NCI-H748 (cell line): ENCODE results near the gene IQSEC1.
"Not testable (repeated sequence)": the region's sequence is repeated elsewhere in the genome, so short reads cannot be mapped to it uniquely, and the experiment has no call there.

ENCODE experiments used
- DNase-seq: peaks from one replicate; lab custom pipeline; 2025; ENCODE audit not compliant: unreplicated experiment; lab: John Stamatoyannopoulos, UW

The IQSEC1 gene

DNA sequence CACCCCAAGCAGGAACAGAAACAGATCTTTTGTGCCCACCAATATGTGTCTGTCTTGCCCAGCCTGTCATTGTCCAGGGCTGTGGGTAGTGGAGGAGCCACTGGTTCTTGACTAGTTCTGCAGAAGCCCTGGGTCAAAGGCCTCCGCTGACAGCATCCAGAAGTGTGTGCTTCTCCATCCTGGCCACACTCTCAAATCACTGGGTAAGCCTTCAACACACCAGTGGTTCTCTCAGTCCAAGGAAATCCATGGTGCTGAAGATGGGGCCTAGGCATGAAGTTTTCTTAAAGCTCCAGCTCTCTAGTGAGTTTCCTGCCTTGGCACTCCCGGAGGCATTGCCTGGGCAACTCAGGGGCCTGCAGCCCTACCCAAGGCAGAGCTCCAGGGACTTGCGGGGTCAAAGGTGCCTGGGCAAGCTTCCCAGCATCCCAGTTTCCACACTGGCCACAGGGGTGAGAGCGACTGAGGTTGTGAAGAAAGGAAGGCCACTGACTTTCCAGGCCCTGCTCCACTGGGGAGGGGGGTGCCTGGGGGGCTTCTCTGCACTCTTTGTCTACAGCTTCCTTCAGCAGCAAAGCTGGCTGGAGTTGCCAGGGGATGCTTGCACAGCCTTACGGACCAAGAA, 193.9 kb downstream of the IQSEC1 start:
- no peak for DNase-seq

- not testable (repeated sequence) for DNase-seq
Measured at GRCh38 chr3:12878758-12879157, 194.5 kb downstream of the IQSEC1 start.

- no peak for DNase-seq
Measured at GRCh38 chr3:12878141-12878574, 195.1 kb downstream of the IQSEC1 start.

- DNase-seq = no peak
Measured at GRCh38 chr3:12877040-12877439, 196.2 kb downstream of the IQSEC1 start.

DNA sequence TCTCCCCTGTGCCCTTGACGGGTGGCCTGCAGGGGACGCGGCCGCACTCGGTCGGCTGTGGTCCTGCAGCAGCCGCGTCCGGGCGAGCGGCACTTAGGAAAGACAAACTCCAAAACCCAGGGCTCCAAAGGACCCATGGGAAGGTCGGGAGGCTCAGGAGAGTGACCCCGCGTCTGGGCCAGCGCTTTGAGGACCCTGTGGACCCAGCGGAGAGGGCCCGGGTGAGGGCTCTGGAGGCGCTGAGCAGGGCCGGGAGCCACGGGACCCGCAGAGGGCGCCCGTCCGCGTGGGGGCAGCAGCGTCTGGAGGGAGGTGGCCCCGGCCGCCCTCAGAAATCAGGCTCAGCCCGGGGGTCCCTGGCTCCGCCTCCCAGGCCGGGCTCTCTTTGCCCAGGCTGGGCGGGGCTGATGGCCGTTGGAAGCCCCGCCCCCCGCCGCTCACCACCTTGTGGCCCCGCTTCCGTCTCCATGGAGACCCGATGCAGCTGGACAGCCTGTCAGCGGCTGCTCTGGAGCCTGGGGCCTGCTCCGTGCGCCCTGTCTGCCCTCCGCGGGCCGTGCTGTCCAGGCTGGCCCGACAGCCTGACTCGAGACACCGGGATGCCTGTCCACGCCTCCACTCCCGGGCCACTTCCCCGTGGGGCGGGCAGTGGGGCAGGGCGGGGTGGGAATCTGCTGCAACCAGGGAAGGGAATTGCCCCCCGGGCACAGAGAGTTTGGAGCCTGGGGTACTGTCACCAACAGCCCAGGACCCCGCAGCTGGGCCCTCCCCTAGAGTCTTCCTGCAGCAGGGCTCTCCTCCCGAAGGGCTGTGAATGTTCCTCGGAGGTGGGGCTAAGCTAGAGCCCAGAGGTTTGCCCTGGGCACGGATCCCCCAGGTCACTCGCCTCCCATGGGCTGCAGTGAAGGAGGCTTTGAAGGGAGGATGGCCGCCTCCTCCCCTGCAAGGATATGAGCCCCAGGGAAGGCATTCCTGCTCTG, 197.1 kb downstream of the IQSEC1 start:
- peak; percentile 67 for DNase-seq

DNA sequence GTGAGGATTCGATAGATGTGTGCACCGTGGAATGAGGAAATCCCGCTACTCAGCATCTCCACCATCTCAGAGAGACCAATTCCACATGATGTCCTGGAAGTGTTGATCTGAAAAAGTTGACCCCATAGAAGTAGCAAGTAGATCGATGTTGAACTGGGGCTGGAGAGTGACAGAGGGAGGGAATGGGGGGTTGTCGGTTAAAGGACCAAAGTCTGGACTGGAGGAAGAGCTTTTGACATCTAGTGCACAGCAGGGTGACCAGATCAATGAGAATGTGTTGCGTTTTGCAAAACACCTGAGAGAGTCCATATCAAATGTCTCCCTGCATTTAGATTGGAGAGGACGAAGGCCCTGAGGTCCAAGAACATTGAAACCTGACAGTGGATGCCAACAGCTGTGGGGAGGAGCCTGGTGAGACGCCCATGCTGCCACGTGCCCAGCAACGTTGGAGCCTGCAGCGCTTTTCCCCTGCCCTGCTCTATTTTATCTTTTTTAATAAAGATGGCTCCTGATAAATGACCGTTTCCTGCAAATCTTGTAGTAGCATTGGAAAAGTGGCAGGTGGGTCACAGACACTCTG, 201.7 kb downstream of the IQSEC1 start:
- DNase-seq = no peak

DNA sequence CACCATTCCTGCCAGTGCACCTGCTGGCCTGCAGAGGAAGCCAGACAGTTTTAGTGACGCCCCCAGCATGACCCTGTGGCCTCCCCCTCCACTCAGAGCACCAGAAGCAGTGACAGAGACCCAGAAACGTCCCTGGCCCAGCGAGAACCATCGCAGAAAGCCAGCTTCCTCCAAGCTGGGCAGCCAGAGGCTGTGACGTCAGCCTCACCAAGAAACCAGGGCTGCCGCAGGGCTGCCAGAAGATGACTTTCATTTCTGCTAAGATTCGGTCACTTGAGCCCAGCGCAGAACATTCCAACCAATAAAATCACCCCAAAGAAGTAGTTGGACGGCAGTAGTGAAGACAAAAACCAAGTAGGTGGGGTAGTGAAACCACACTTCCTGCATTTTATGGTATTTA, 202.3 kb downstream of the IQSEC1 start:
- DNase-seq = no peak

DNA sequence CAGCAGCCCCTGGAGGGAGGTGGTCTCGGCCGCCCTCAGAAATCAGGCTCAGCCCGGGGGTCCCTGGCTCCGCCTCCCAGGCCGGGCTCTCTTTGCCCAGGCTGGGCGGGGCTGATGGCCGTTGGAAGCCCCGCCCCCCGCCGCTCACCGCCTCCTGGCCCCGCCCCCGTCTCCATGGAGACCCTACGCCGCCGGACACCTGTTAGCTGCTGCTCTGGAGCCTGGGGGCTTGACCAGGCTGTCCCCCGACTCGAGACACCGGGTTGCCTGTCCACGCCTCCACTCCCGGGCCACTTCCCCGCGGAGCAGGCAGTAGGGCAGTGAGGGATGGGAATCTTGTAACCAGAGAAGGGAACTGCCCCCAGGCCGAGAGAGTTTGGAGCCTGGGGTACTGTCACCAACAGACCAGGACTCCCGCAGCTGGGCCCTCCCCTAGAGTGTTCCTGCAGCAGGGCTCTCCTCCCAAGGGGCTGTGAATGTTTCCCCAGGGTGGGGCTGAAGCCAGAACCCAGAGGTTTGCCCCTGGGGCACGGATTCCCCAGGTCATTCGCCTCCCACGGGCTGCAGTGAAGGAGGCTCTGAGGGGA, 204.1 kb downstream of the IQSEC1 start:
- DNase-seq = peak; percentile 29

DNA sequence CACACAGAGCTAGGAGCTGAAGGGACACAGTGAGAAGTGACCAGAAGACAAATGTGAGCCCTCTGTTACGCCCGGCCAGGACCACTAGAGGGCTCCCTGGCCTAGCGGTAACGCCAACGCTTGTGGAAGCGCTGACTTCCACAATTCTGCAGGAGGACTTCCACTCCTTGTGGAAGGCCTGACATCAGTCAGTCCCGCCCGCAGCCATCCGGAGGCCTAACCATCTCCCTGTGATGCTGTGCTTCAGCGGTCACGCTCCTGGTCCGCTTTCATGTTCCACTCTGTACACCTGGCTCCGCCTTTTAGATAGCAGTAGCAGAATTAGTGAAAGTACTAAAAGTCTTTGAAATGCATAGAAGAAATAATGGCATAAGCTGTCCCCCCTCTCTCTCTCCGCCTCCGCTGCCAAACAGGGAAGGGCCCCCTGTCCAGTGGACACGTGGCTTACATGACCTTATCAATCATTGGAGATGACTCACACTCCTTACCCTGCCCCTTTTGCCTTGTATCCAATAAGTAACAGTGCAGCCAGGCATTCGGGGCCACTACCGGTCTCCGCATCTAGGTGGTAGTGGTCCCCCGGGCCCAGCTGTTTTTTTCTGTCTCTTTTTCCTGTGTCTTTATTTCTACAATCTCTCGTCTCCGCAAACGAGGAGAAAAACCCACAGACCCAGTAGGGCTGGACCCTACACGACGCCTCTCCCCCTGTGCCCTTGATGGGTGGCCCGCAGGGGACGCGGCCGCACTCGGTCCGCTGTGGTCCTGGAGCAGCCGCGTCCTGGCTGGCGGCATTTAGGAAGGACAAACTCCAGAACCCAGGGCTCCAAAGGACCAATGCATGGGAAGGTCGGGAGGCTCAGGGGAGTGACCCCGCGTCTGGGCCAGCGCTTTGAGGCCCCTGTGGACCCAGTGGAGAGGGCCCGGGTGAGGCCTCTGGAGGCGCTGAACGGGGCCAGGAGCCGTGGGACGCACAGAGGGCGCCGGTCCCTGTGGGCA, 204.9 kb downstream of the IQSEC1 start:
- peak; percentile 83 for DNase-seq

DNA sequence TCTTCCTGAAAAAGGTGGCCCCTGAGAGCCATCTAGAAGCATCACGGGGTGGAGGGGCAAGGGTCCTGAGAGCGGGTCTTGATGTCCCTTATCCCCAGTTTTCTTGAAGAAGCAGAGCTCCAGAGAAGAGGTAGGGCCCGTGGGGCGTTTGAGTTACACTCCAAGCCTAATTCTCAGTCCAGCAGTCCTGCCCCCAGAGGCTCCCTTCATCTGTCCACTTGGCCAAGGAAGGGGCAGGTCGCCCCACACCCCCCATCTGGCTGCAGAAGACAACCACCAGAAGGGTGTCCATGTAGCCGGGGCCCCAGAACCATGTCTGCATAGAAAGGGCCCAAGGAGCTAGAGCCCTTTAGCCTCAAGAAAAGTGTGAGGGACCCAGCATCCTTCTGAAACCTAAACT, 206.4 kb downstream of the IQSEC1 start:
- no peak for DNase-seq

GRCh38 chr3:12865271-12865670, 208.0 kb downstream of the IQSEC1 start:
- DNase-seq = no peak

GRCh38 chr3:12862387-12862786, 210.8 kb downstream of the IQSEC1 start:
- DNase-seq = no peak

DNA sequence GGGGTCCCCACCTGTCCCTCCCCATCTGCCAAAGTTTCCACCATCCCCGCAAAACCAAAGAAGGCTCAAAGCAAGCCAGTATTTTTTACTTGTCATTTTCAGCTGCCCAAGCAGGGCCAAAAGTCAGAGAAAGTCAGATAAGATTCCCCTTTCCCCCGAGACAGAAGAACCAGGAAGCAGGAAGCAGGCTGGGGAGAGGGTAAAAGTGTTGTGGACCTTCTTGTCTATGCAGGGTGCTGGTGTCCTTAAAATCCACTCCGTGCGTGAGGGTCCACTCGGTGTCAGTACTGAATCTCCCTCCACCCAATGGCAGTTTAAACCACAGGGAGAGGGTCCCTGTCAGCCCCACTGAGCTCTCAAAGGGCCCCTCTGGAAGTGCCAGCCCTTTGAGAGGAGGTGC, 211.6 kb downstream of the IQSEC1 start:
- DNase-seq = no peak

GRCh38 chr3:12859840-12860239, 213.4 kb downstream of the IQSEC1 start:
- no peak for DNase-seq

DNA sequence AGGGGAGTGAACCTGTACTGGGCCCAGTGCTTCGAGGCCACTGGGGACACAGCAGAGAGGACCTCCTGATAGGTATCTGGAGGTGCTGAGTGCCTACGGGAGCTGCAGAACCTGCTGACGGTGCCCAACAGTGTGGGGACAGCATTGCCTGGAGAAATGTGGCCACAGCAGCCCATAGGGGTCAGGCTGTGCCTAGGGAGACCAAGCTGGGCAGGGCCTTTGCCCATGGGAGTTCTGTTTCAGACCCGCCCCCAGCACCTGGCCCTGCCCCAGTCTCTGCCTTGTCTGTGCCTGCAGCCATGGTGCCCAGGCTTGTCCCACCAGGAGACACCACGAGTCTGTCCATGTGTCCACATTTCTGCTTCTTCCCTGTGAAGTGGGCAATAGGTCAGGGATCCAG, 216.6 kb downstream of the IQSEC1 start:
- no peak for DNase-seq

DNA sequence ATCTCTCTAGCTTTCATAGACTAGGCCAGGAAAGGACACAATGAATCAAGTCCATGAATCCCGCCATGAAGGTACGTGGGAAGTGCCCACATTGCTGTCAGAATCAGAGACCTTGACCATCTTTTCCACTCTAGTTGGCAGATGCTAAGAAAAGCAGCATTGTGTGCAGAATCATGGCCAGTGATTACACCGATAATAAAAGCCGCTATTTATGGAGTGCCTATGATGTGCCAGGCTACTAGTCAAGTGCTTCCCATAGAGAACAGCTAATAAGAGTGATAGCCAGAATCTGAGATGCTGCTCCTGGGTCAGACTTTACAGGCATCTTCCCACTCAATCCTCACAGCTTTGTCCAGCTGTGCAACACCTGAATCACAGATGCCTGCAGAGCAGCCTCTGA, 218.7 kb downstream of the IQSEC1 start:
- DNase-seq = no peak

GRCh38 chr3:12853847-12854246, 219.4 kb downstream of the IQSEC1 start:
- DNase-seq = not testable (repeated sequence)

DNA sequence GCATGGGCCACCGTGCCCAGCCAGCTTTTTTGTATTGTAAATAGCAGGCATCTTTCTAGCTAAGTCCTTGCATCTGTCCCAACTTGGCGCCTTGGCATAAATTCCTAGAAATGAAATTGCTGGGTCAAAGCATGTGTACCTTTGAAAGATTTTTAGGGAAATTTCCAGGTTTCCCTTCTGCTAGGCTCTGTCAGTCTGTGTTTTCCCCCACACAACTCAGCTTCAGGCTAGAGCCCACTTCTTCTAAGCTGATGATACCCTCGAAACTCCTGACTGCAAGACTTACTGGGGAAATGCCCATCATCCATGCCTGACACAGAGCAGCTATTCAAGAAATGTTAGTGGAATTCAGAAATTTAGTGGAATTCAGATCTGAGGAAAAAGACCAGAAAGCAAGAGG, 221.0 kb downstream of the IQSEC1 start:
- DNase-seq = no peak
